Midbrain (tissue), 1 donor: ENCODE data around the gene DNAJC30.

ENCODE experiments used
- DNase-seq: peaks from one replicate; lab custom pipeline; 2025; lab: John Stamatoyannopoulos, UW

Gene DNAJC30

DNA sequence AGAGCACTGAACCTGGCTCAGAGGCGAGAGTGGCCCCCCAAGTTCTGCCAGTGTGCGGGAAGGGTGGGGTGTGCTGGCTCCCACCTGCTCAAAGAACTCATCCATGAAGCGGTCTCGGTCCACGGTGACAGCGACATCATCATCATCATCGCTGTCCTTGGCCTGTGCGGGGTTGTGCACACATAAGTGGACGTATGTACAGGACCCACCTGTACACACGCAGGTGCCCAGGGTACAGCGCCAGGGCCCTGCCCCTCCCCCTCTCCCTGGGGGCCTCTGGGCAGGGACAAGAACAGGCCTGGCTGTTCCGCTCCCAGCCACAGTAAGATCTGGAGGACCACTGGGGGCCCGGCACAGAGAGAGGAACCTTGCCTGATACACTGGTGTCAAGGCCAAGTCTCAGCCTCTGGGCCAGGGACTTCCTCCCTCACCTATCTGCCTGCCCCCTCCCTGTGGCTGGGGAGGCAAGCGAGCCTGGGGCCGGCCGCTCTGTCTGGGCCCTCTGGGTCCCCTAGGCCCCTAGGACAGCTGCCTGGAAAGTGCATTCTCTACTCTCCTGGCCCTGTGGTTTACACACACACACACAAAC is 25.8 kb upstream of the DNAJC30 start:
- no peak for DNase-seq

DNA sequence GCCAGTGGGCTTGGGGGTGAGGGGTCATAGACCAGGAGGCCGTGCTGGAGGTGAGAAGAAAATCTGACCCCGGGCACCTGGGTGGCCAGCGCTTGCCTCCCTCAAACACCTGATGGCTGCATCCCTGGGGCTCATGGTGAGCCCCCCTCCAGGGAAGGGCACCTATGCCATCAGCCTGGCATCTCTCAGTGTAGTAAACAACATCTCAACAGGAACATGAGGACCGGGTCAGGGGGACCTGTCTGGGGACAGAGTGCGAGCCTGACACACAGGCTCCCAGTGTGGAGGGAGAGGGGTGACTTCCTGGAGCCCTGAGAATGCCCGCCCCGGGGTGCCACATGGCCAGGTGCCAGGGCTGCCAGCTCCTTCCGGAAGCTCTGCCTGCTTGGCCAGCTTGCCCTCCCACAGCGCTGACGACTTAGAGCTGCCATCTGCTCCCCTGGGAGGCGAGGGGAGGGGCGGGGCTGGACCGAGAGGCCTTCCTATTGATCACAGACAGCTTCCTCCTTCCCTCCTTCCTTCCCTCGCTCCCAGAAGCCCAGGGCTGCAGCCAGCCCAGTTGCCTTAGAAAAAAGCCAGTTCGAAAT is 23.9 kb upstream of the DNAJC30 start:
- no peak for DNase-seq

DNA sequence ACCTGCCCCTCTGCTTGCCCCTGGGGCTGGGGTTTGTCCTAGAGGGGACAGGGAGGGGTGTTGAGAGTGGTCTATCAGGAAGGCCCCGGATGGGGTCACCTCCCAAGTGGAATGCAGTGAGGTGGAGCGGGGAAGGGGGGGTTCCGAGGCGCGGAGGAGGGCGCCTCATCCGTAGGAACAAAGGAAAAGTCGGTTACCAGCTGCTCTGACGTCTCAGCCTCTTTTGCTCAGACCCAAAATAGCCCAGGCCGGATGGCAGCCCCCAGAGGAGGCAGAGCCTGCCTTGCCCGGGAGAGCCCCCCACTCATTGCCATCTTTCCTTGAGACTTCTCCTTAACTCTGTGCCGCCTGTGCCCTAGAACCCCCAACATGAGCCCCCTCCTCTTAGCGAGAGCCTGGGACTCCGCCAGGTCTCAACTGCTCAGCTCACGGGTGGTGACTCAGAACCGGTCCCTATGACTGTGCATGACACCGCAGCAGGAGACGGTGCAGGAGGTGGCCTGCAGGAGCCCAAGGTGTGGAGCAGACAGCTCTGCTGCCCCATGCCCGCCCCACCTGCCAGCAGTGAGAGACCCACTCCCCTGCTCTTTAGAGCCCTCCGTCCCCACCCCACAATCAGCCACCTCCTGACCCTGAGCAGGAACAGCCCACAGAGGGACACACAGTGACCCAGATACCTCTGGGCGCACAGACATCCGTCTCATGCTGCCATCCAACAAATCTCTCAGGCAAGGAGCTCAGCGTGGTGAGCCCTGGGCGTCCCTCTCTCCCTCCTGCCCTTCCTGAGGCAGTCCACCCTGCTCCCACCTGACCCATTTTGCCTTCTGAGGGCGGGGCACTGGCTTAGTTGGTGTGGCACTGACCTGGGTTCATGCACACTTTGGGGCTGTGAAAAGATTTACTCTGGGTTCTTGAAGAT is 23.1 kb upstream of the DNAJC30 start:
- DNase-seq = no peak

DNA sequence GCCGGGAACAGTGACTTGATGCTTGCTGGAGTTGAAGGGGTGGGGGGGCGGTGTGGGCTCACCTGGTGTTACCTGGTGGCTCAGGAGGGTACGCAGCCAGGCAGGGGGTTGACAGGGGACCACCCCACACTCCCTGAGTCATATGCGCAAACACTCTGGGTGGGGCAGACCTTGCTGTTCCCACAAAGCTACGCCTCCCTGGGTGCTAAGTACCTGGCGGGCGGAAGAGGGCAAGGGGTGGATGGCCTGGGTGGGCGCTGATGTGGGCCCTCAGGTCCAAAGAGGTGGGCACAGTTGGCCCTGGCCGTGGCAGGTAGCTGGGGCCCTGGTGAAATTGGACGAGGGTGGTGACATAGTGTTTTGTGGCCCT is 22.3 kb upstream of the DNAJC30 start:
- DNase-seq = no peak

DNA sequence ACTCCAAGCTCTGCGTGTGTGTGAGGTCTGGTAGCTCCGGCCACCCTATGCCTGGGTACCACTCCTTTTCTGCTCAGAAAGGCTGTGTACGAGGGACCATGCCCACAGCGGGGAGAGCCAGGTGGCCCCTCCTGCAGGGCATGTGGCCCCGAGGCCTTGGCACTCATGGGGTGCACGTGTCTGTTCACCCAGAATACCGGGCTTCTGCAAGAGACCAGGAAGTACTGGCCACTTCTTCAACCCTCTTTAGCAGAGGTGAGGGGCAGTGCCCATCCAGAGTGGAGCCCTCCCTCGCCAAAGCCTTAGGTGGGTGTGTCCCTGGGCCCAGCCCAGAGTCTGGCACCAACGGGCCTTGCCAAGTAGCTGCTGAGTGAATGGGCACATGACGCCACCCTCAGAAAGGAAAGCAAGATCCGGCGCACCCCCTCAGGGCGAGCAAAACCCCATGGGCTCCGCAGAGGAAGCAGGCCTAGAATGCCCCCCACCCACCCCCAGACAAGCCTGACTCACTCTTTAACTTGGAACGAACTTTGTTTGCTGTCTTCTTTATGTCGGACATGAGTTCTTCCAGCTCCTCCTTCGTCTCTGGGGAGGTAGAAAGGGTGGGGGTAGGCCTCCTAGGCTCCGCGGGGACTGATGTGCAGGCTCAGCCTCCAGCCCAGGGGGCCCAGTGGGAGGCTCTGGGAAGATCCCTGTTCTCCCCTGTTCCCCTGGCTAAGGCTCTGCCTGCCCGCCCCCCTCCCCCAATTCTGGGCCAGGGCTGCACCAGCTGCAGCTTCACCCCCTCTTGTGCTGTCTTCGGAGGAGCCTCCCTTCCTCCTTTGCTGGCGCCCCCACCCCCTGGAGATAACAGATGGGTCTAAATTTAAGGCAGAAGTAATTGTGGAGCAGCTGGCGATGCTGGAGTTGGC is 21.6 kb upstream of the DNAJC30 start:
- no peak for DNase-seq

DNA sequence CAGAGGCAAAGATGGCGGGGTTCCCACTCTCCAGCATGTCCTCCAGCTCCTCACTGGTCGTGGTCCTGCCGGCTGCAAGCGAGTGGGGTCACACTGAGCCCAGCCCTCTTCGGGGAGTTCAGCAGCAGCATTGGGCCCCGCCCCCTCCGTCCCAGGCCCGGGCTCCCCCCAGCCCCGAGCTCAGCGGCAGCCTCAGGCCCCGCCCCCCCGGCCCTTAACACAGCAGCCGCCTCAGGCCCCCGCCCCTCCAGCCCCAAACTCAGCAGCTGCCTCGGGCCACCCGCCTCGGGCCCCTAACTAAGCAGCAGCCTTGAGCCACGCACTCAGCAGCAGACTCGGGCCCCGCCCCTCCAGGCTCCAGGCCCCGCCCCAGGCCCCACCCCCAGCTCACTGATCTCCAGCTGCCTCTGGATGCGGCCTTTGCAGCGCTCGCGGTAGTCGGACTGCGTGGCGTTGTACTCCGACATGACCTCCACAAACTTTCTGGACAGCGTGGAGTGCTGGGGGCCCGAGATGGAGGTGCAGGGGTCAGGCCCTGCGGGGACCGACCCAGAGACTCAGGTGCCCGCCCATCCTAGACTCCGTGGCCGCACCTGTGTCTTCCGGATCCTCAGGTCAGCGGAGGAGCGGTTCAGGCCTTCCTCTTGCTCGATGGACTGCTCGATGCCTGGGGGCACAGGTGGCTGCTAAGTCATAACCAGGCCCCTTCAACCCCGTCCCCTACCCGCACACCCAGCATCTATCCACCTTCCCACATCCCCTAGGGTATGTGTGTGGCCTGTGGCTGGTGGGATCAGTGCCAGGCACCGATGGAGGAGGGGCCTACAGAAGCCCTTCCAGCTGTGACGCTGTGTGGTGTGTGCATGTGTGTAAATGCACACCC is 20.7 kb upstream of the DNAJC30 start:
- peak; percentile 15 for DNase-seq

DNA sequence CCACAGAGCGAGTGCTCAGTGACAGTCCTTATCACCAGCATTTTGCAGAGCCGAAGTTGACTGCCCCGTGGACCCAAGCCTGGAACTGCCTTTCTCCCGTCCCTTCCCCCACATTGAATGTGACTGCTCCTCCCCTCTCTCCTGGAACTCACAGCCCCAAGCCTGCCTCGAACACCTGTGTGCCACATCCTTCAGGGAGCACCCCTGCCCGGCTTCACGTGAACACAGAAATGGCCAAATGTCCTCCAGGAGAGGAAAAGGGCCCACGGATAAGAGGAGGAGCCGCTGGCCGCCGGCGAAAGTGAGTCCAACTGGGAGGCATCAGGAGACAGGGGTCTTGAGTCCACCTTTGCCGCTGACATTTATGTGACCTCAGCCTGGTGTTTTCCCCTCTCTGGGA is 20.0 kb upstream of the DNAJC30 start:
- DNase-seq = no peak

DNA sequence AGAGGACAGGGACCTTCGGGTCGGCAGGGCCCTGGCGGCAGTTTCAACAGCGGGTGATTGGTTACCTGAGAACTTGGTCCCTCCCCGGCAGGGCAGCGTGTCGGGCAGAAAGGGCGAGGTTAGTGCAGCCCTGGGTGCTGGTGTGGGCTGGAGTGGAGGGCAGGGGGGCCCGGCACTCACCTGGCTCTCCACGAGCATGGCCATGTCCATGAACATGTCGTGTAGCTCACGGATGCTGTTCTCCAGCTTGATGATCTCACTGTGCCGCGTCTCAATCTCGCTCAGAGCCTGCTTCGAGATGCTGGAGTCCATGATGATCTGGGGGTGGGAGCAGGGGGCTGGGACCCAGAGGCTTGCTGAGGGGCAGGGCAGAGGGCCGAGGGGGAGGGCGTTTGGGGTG is 19.4 kb upstream of the DNAJC30 start:
- no peak for DNase-seq

DNA sequence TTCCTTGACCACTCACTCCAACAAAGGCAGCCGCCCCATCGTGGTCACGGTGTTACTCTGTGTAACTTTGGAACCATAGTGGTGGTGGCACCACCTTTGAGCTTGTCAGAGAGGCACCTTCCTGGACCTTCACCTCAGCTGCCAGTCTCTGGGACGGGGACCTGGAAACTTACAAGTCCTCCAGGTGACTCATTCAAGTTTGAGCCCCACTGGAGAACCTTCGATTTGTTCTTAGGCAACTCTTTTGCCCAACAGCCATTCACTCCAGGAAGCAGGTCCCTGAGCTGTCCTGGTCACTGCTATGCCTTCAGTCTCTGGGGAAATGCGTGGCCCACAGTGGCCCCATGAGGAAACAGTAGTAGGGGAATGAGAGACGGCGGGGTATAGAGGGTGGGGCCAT is 19.0 kb upstream of the DNAJC30 start:
- DNase-seq = no peak

DNA sequence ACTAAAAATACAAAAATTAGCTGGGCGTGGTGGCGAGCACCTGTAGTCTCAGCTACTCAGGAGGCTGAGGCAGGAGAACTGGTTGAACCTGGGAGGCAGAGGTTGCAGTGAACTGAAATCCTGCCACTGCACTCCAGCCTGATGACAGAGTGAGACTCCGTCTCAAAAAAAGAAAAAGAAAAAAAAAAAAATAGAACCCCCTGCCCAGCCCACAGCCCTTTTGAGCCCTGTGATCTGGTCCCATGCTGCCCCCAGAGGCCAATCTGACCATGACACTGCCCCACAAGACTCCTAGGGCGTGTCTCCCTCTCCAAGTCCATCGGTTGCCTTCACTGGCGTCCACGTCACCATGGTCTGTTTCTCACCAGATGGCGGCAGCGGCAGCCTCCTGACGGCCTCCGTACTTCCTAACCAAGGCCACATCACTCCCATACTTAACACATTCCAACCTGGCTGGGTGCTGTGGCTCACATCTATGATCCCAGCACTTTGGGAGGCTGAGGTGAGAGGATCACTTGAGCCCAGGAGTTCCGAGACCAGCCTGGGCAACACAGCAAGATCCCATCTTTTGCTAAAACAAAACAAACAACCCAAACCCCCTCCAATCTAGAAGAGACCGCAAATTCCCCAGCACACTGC is 18.2 kb upstream of the DNAJC30 start:
- DNase-seq = no peak

DNA sequence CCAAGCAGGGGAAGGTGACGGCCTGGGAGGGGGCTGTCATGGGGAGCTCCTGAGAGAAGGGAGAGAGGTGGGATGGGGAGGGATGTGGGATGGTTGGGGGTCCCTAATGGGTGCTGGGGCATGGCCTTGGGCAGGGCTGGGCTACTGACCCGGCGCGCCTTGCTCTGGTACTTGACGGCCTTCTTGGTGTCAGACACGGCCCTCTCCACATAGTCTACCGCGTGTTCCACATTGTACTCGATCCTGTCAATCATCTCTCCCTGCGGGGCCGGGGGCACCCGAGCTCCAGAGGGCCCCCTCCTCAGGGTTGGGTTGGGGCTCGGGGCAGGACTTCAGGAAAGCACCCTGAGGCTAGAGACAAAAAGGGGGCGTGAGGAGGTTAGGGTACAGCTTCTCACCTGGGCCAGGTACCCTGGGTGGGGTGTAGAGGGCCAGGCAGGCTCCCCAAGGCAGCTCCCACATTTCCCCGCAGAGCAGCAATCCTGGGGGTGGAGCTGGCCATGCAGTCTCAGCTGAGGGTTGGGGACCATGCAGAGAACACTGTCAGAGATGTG is 17.4 kb upstream of the DNAJC30 start:
- DNase-seq = no peak

DNA sequence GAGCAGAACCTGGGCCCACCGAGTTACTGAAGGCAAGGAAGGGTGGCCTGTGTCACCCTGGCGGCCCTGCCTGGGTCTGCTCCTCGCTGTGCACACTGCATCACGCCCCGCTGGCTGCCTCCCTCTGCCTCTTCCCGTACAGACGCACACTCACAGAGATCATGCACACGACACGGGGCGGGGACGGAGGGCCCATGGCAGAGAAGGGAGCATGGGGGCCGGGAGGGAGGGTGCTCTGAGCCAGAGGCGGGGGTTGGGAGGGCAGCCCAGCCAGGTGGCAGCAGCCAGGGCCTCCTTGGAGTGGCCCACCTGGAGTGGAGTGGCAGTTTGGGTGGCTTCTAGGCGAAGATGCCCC is 16.8 kb upstream of the DNAJC30 start:
- DNase-seq = no peak

DNA sequence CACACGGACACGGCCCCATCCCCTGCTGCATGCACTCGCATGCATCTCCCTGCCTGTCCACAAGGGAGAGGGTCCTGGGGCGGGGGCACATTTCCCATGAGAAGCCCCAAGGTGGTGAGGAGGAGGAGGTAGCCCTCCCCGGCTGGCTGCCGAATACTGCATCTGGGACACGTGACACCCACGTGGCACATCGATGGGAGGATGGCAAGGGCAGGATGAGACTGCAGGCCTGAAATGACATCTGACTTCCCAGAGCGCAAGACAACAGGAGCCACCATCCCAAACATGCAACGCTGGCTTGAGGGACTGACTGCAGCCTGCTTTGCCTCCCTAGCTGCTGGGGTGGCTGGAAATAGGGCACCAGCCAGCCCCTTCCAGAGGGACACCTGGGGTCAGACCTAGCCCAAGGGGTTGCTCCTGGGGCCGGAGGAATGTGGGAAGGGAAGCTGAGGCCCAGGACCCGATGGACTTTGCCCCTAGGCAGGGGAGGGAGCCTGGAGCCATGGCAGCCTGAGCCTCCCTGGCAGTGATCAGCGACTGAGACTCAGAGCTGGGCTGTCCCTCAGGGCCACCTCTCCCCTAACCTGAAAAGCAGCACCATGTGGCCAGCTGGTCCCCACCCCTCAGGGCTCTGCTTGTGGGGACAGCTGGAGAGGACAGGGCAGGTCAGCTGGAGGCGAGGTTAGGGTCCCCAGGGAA is 16.3 kb upstream of the DNAJC30 start:
- DNase-seq = no peak

DNA sequence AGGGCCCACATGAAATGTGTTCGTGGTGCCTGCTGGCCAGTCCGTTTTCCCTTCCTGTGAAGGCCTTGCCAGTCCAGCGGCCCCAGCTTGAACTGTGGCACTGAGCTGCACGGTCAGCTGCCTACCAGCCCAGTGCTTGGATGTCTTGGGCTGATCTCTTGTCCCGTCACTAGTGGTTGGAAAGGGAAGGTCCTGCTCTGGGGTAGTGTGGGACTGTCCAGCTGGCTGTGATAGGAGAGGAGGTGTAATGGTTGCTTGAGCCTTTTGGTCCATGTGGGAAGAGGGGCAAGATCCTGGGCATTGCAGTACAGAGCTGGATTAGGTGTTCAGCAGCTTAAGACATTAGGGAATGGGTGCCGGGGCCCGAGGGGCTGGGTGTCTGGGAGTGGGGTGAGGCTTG is 15.2 kb upstream of the DNAJC30 start:
- DNase-seq = no peak

DNA sequence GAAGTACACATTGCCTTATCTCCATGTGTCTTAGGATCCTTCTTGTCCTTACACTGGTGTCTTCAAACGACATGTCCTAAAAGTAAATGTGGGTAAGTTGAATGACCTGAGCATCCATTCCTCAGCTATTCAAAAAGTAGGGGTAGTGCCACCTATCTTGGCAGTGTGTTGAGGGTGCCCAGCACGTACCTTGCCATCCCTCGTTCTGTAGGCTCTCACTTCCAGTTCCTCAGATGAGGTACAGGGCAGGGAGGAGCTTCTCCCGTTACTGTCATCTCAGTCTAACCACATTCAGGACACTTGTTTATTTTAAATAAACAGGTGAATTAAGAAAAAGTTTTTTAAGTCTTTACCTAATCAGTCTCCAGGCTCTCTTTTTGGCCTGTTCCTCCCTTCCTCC is 13.1 kb upstream of the DNAJC30 start:
- no peak for DNase-seq

DNA sequence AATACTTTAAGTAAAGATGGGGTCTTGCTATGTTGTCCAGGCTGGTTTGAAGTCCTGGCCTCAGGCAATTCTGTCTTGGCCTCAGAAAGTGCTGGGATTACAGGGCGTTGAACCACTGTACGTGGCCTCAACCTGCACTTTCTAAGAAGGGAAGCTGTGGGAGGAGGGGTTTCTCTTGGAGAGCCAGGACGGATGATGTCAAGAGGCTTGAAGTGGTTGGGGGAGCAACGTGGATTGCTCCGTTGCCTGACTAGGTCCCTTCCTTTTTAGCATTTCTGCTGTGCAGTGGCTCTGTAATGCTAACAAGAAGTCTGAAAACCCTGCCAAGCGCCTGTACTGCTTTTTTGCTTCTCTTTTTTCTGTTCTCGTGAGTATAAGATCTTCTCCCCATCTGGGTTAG is 7.4 kb upstream of the DNAJC30 start:
- DNase-seq = no peak

DNA sequence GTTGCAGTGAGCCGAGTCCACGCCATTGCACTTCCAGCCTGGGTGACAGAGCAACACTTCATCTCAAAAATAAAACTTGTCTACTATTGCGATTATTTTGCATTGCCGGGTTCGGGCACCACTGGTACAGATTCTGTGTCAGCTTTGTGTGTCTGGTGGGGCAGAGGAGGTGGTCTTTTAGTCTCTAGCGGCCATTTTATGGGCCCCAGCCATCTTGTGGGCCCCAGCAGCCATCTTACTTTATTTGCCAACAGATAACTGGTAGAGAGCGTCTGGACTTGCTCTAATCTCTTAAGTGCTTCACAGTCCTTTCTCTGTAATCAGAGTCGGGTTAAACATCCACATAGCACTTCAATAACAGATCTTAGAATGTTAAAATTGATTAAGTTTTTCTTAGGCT is 5.0 kb upstream of the DNAJC30 start:
- DNase-seq = no peak

DNA sequence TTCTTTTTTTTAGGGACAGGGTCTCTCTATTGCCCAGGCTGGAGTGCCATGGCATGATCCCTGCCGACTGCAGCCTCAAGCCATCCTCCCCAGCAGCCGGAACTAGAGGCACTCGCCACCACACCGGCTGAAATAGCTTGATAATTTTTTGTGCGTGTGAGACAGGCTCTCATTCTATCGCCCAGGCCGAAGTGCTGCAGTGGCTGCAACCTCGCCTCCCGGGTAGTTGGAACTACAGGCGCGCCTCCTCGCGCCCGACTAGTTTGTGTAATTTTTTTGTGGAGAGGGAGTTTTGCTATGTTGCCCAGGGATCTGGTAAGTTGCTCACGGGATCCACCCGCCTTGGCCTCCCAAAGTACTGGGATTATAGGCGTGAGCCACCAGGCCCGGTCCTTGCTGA is 2.1 kb upstream of the DNAJC30 start:
- DNase-seq = no peak

DNA sequence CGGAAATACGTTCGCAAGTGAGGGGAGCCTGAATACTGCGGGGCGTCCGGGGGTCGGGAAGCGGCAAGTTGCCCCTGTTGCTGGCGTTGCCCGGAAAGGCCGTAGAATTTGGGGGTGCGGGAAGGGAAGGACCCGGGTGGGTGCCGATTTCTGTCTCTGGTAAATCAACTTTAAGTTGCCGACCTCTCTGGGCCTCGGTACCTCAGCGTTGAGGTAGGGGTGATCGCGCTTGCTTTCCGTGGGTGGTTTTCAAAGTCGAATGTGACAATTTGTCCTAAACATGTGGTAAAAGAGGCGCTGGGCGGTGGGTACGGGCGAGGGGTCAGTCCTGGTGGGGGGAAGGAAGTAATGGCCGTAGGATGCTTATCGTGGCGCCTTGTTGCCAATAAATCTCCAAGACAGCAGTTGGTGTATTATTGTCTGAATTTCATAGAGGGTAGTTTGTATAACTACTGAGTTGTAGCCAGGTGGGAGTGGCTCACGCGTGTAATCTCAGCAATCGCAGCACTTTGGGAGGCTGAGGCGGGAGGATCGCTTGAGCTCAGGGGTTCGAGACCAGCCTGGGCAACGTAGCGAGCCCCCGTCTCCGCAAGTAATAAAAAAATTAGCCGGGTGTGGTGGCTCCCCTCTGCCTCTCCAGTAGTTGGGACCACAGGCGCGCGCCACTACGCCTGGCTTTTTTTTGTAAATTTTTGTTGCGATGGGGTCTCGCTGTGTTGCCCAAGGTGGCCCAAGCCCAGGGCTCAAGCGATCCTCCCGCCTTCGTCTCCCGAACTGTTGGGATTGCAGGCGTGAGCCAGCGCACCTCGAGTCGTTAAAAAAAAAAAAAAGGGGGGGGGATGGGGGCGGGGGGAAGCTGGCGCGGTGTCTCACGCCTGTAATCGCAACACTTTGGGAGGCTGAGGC is 788 bp upstream of the DNAJC30 start:
- no peak for DNase-seq
